HepG2 (cell line): ENCODE results near the gene NECTIN2. TPM values are rescaled to one million over a fixed set of nuclear protein-coding genes. Genes with fewer than 3 reads are reported as not detected.
"Not testable (repeated sequence)": the region's sequence is repeated elsewhere in the genome, so short reads cannot be mapped to it uniquely, and the experiment has no call there.

Experiments
- ATF1 ChIP-seq: IDR thresholded peaks from 2 replicates; pipeline ENCODE4 v1.6.1; 2016; ENCODE audit warnings: mild to moderate bottlenecking, control low read depth
- BRD4 ChIP-seq: sonication (generic); formaldehyde crosslinking; IDR thresholded peaks from 2 replicates; pipeline ENCODE4 v1.4.0; 2020; ENCODE audit warnings: missing genetic modification reagents
- ELF3 ChIP-seq: IDR thresholded peaks from 2 replicates; pipeline ENCODE4 v1.6.1; 2016; ENCODE audit warnings: missing genetic modification reagents, missing compliant biosample characterization
- HOXA3 ChIP-seq: sonication (generic); formaldehyde crosslinking; IDR thresholded peaks from 2 replicates; pipeline ENCODE4 v1.5.0; 2020; ENCODE audit warnings: missing genetic modification reagents
- NKX3-1 ChIP-seq: sonication (generic); formaldehyde crosslinking; IDR thresholded peaks from 2 replicates; pipeline ENCODE4 v1.5.0; 2020; ENCODE audit warnings: missing genetic modification reagents
- NR2F6 ChIP-seq, 2 experiments: IDR thresholded peaks; 2 replicates each; pipeline ENCODE4 v1.6.1; 2016; ENCODE audit warnings: antibody characterized with exemption in 1 of 2, mild to moderate bottlenecking in 1 of 2
- POLR2G ChIP-seq: fragments of 200-400 bp; formaldehyde crosslinking; IDR thresholded peaks from 2 replicates; pipeline ENCODE4 v1.6.1; 2018; ENCODE audit warnings: mild to moderate bottlenecking, low read depth, low read length, moderate library complexity
- RXRB ChIP-seq: IDR thresholded peaks from 2 replicates; pipeline ENCODE4 v1.6.1; 2016; ENCODE audit warnings: borderline replicate concordance, missing genetic modification reagents, missing compliant biosample characterization
- SP5 ChIP-seq: IDR thresholded peaks from 2 replicates; pipeline ENCODE4 v1.6.1; 2016; ENCODE audit warnings: low read depth, borderline replicate concordance
- ZBTB10 ChIP-seq: sonication (generic); formaldehyde crosslinking; IDR thresholded peaks from 2 replicates; pipeline ENCODE4 v1.4.0; 2020; ENCODE audit warnings: missing genetic modification reagents, borderline replicate concordance
- ZBTB7A ChIP-seq: sonication (generic); formaldehyde crosslinking; IDR thresholded peaks from 2 replicates; pipeline ENCODE4 v1.8.0; 2022; ENCODE audit warnings: mild to moderate bottlenecking, missing genetic modification reagents
- ZNF460 ChIP-seq: sonication (generic); formaldehyde crosslinking; IDR thresholded peaks from 2 replicates; pipeline ENCODE4 v1.5.1; 2020; ENCODE audit warnings: missing genetic modification reagents, mild to moderate bottlenecking, borderline replicate concordance
- ZNF607 ChIP-seq: sonication (generic); formaldehyde crosslinking; IDR thresholded peaks from 2 replicates; pipeline ENCODE4 v1.5.1; 2020; ENCODE audit warnings: missing genetic modification reagents, mild to moderate bottlenecking, borderline replicate concordance
- ZNF687 ChIP-seq: sonication (generic); formaldehyde crosslinking; IDR thresholded peaks from 2 replicates; pipeline ENCODE4 v1.5.1; 2020; ENCODE audit warnings: mild to moderate bottlenecking, missing genetic modification reagents, moderate library complexity
- ZNF772 ChIP-seq: sonication (generic); formaldehyde crosslinking; IDR thresholded peaks from 2 replicates; pipeline ENCODE4 v1.5.0; 2020; ENCODE audit warnings: mild to moderate bottlenecking, missing genetic modification reagents
- polyA plus RNA-seq, 8 experiments: library from polyadenylated mRNA; depleted of rRNA in 3 of 8; stranded (reverse) in 7 of 8; unstranded in 1 of 8; fragments of >200 nt; fragmentation: Illumina TruSeq in 4 of 8; extraction: Trizol in 4 of 8; gene quantifications; 2 replicates each; pipeline versions ENCODE4 v1.2.1 to v1.2.3, GENCODE V29; 2011 to 2016; ENCODE audit warnings: low read depth in 4 of 8, missing spikeins in 1 of 8, mixed read lengths in 1 of 8; ENCODE audit not compliant: insufficient read depth in 1 of 8
- total RNA-seq, 5 experiments: library from RNA; depleted of rRNA; stranded (reverse); fragments of >200 nt; fragmentation: Illumina TruSeq; extraction: Trizol; gene quantifications; 2 replicates each; pipeline ENCODE4 v1.2.3, GENCODE V29; 2016; ENCODE audit warnings: low read depth in 1 of 5

NECTIN2 gene
- total and polyA plus RNA-seq, 2 of the 13 experiments (the other 11 are each of a cell fraction or from before 2014, with no cell fraction given), result 75.4 to 114 TPM

GRCh38 chr19:44914433-44915206 is 68.5 kb downstream of the NECTIN2 start, which contains the start of gene APOC1 (continued):
- TF ChIP-seq ZNF607 (CRISPR knock-in tag) (0 out of 2 replicates have a peak, but pooled peaks have one; percentile 43), BRD4 (CRISPR knock-in tag) (0 out of 2 replicates have a peak, but pooled peaks have one; percentile 39), ZBTB10 (CRISPR knock-in tag) (0 out of 2 replicates have a peak, but pooled peaks have one; percentile 22), ZNF687 (CRISPR knock-in tag) (peak; percentile 89), ZNF772 (CRISPR knock-in tag) (peak; percentile 34; the same call in 1 of the 2 replicates), ZBTB7A (CRISPR knock-in tag) (peak; percentile 86), ATF1 (CRISPR knock-in tag) (peak; percentile 94), ELF3 (CRISPR knock-in tag) (0 out of 2 replicates have a peak, but pooled peaks have one; percentile 9), NKX3-1 (CRISPR knock-in tag) (0 out of 2 replicates have a peak, but pooled peaks have one; percentile 6), NR2F6 (CRISPR knock-in tag; IDR thresholded peaks at IDR 0.05) (peak; percentile 23; the same call in 1 of the 2 replicates), RXRB (CRISPR knock-in tag) (peak; percentile 37), POLR2G (peak; percentile 91), SP5 (peak; percentile 80; the same call in 1 of the 2 replicates), HOXA3 (peak; percentile 57; the same call in 1 of the 2 replicates), ZNF460 (CRISPR knock-in tag) (peak; percentile 19; the same call in 1 of the 2 replicates)
- TF ChIP-seq NR2F6 (IDR thresholded peaks at IDR 0.05), result not testable (repeated sequence)
